SKM-1 treated with dmso at 0.1 percent for 144 hours (cell line): ENCODE measurements around the gene RTN4RL1.
"Not testable (repeated sequence)": the region's sequence is repeated elsewhere in the genome, so short reads cannot be mapped to it uniquely, and the experiment has no call there.

Experiments used
- DNase-seq: peaks from one replicate; lab custom pipeline; 2025; ENCODE audit not compliant: unreplicated experiment; lab: John Stamatoyannopoulos, UW

Gene RTN4RL1

GRCh38 chr17:1897105-1897656 lies 128.0 kb downstream of the RTN4RL1 start:
- DNase-seq: no peak

DNA sequence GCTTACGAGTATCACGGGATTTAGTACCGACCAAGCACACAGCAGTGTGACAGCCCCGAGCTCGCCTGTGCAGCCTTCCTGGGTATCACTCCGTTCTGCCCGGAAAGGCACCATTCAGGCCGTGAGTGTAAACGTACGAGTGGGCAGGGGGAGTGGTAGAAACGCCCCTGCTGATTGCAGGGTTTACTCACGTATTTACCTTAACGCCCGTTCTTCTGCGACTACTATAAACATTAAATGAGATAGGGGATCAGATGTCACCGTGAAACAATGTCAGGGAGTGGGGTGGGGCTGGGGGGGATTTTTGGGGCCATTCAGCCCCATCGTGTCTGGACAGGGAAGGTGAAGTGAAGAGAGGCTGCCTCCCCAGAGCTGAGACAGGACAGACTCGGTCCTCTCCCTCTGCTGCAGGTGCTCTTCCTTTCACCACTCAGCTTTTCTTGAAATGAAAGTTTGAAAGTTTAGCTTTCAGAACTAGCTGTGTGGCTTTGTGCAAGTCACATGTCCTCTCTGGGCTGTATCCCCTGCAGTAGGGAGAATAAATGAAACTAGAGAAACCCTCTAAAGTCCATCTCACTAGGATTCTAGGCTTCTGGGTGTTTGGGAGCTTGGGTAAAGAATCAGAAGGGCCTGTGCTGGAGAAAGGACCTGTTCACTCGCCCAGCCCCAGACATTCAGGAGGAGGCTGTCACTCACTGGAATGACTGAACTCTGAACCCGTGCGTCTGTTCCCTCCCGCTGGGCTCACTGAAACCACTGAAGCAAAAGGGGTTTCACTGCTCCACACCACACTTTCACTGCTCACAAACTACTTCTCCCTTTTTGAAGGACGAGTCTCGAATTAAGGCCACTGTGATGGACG lies 128.7 kb downstream of the RTN4RL1 start:
- no peak for DNase-seq

GRCh38 chr17:1895479-1895878 lies 129.7 kb downstream of the RTN4RL1 start:
- not testable (repeated sequence) for DNase-seq

DNA sequence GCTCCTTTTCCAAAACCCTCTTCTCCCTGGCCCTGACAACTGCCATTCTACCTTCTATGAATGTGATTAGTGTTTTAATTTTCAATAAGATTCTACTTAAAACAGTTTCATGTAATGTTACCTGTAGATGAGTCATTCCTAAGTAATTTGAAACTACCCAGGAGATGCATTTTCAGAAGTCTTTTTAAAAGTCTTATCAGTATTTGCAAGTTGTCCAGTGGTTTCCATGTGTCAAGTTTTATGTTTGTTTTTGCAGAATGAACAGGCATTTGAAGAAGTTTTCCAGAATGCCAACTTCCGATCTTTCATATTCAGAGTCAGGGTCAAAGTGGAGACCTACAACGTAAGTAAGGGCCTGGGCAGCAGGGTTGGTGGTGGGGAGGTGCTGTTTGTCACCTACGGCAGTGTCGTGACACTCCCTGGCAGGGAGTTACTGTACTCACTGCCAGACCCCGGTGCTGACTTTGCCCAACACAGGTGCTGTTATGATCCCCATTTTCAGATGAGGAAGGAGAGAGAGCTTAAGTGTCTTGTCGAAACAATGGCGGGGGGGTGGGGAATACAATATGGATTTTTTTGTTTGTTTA lies 130.3 kb downstream of the RTN4RL1 start:
- DNase-seq: no peak

DNA sequence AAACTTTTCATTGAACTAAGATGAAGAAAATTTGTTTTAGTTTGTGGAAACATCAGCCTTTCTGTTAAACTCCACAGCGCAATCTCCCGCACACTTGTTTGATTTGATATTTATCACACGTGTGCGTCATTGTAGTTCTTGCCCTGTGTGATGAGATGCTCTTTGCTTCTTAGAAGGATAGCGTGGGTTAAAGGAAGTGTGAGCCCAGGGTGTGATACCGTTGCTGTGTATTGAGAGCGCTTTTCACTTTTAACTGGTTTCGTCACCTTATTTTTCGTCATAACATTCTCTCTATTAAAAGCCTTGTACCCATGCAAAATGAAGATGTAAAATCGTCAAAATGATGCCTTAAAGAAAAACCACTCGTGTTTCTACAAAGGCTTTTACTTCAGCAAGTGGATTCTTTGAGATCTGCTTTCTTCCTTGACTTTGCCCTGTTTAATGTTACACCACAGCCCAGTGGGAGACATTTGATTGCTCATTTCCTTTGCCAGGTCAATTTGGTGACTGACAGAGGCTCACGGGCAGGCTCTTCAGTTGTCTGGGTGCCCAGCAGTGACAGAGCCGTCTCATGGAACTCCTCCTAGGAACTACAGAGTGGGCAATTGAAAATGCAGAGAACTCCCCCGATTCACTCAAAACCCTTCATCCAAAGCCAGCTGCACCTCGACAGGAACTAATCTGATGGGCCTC lies 134.2 kb downstream of the RTN4RL1 start:
- DNase-seq: no peak

DNA sequence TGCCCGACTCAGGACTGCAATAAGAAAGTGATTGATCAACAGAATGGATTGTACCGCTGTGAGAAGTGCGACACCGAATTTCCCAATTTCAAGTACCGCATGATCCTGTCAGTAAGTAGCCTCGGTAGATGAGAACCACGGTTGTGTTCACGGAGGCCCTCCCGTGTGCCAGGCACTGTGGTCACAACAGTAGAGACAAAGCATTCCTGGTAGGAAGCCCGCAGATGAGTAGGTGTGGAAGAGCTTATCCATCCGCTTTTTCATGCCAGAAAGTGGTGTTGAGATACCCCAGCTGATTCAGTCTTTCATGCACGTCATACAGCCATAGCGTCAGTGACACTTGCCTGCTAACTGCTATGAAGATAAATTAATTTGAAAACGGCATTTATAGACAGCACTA lies 136.4 kb downstream of the RTN4RL1 start:
- no peak for DNase-seq
